Measurements from ENCODE around the gene UBTFL1. TPM values are rescaled to one million over a fixed set of nuclear protein-coding genes. Genes with fewer than 3 reads are reported as not detected.
A peak's percentile ranks its signal among the peaks of the same experiment; 100 is the strongest.

Gene UBTFL1
- total RNA-seq, 1 experiment from 2014 or later = not detected

DNA sequence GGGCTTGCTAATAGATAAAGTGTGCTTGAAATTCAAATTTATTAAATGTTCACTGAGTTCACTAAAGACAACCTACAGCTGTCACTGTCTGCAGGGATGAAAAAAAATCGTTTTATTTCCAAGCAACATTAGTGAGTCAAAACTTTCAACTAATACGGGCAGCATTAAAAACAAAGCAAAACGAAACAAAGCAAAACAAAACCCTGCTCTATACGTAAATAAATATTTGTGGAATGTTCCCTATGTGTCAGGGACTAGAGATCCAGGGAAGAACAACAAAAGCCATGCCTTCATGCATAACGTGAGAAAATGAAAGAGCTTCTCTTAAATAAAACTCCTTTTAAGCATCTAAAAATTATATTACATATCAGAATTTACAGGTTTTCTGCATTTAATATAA lies 49.3 kb downstream of the UBTFL1 start:
- H3K27ac ChIP-seq (ENCODE audit: low read depth, low read length, poor library complexity, severe bottlenecking) = peak overlapping the region; percentile 29
- intact Hi-C loops (cut with micrococcal nuclease; ENCODE audit: unreplicated experiment) = no loop called here
- no peaks in the 10 kb centered on the region for H3K9me3 ChIP-seq (ENCODE audit: low read depth, low read length, poor library complexity, severe bottlenecking)
- TF ChIP-seq EZH2 (IDR thresholded peaks at IDR 0.05; ENCODE audit: borderline replicate concordance, low read depth, low read length, poor library complexity, severe bottlenecking) (no peak), CTCF (conservative IDR thresholded peaks at IDR 0.05; ENCODE audit: low read depth, low read length) (no peak)
- CTCF ChIA-PET = no interaction called here
- no TSS peak for BruUV-seq (replicated peaks)
- peak overlapping the region; percentile 57 for H3K4me3 ChIP-seq (ENCODE audit: low read depth, low read length, poor library complexity, severe bottlenecking)
- no peak for DNase-seq (ENCODE audit: low spot score)
- no peaks in the 10 kb centered on the region for H3K36me3 ChIP-seq (ENCODE audit: insufficient read depth, low read length, poor library complexity, severe bottlenecking)
- H3K27me3 ChIP-seq (replicated peaks; ENCODE audit: insufficient read depth, low read depth, low read length, poor library complexity) = peaks cover 6% of the 10 kb centered on the region
- POLR2A ChIA-PET (ENCODE audit: low non-redundant PET) = no interaction called here
- peaks cover 5% of the 10 kb centered on the region for H3K4me1 ChIP-seq (ENCODE audit: insufficient read depth, low read length, poor library complexity, severe bottlenecking)

Other genes with a start within 250 kb of the UBTFL1 start
- gene TRIM64B, start 207.5 kb upstream of the UBTFL1 start, total RNA-seq (2021) = not detected in 2 replicates
- gene TRIM49D1, start 163.7 kb upstream of the UBTFL1 start, total RNA-seq (2021) = not detected in 2 replicates
- gene TRIM49D2, start 161.9 kb upstream of the UBTFL1 start, total RNA-seq (2021) = not detected in 2 replicates
- gene TRIM64, start 119.9 kb upstream of the UBTFL1 start, total RNA-seq (2021) = not detected in 2 replicates
- not detected in 2 replicates for gene TRIM49C, start 54.8 kb upstream of the UBTFL1 start, total RNA-seq (2021)
- 3.9 and 4.0 TPM in 2 replicates for gene NAALAD2, start 48.7 kb downstream of the UBTFL1 start, total RNA-seq (2021)
- gene CHORDC1, start 137.1 kb downstream of the UBTFL1 start, total RNA-seq (2021) = 186 and 244 TPM in 2 replicates